Stimulated activated naive CD8-positive, alpha-beta T cell treated with anti-CD3 and anti-CD28 coated beads, Interleukin-15, amount 100 ng/mL, for 72 hours (primary cell): Measurements from ENCODE around the gene FAT4.

Experiments used
- ATAC-seq: fragments of 150-1000 bp; cut with Tn5 transposase; 2 replicates; pipeline ENCODE4 v1.10.0; 2021; ENCODE audit warnings: mild to moderate bottlenecking, moderate library complexity
- DNase-seq, 2 donors: peaks; one replicate each; pipeline ENCODE4 v3.0.0; 2021 to 2022
- H3K27ac Mint-ChIP-seq, 2 donors: one replicate each; pipeline ENCODE4 v1.8.0; 2022; ENCODE audit warnings: mild to moderate bottlenecking in 2 of 2, mixed read lengths in 2 of 2, moderate library complexity in 2 of 2
- H3K27me3 Mint-ChIP-seq: one replicate; pipeline ENCODE4 v1.8.0; 2022; ENCODE audit warnings: mixed read lengths
- H3K4me1 Mint-ChIP-seq: one replicate; pipeline ENCODE4 v1.8.0; 2022; ENCODE audit warnings: mild to moderate bottlenecking, mixed read lengths
- H3K4me3 Mint-ChIP-seq, 2 donors: one replicate each; pipeline ENCODE4 v1.8.0; 2022; ENCODE audit warnings: mild to moderate bottlenecking in 2 of 2, mixed read lengths in 2 of 2, moderate library complexity in 1 of 2
- H3K9me3 Mint-ChIP-seq, 2 donors: one replicate each; pipeline ENCODE4 v1.8.0; 2022; ENCODE audit warnings: mixed read lengths in 2 of 2

Gene FAT4

DNA sequence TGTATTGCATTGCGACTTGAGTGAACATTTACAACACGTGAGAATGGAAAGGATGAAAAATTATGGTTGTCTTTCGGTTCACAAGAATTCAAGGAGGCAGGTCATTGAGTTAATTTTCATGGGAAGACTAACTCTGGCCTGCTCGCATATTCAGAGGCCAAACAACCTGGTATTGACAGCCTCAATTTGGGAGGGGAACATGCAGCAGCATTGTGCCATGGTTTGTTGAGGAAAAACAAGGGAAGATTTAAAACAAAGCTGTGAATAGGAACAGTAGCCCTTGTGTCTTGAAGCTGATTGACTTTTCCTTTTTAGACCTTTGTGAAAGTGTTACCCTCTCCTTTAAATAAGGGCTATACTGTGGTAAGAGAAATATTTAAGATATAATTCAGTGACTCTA, 31.9 kb downstream of the FAT4 start:
- no peak overlapping the region for H3K4me3 Mint-ChIP-seq
- H3K27me3 Mint-ChIP-seq = no peaks in the 10 kb centered on the region
- DNase-seq (no peak), ATAC-seq (no peak)
- peaks cover 0 to 4% of the 10 kb centered on the region in 2 donors for H3K9me3 Mint-ChIP-seq
- no peaks in the 10 kb centered on the region for H3K4me1 Mint-ChIP-seq
- no peak overlapping the region for H3K27ac Mint-ChIP-seq

GRCh38 chr4:125350470-125351135, 35.8 kb downstream of the FAT4 start:
- no peaks in the 10 kb centered on the region for H3K4me1 Mint-ChIP-seq

DNA sequence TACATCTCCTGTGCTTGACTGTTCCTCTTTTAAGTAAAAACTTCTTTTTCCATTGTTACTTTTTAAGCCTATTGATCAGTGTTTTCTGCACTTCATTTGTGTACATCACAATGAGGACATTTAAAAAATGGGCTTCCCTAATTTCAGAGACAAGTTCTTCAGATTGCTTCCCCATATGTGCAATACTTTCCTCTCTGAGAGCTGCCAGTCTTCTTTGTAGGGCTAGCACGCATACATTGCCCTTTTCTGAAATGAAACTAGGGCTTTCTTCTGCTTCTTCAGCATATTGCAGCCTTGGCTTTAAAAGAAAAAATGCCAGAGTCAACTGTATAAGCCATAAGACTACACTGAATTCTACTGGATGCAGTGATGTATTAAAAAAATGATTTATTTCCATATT, 37.8 kb downstream of the FAT4 start:
- Mint-ChIP-seq H3K27ac (no peak overlapping the region), H3K4me3 (no peak overlapping the region), H3K9me3 (no peaks in the 10 kb centered on the region), H3K4me1 (no peaks in the 10 kb centered on the region), H3K27me3 (no peaks in the 10 kb centered on the region)
- DNase-seq = no peak
- ATAC-seq = no peak

More at GRCh38 chr4:125350470-125351135, 35.8 kb downstream of the FAT4 start:
- Mint-ChIP-seq H3K4me3 (no peak overlapping the region), H3K27ac (no peak overlapping the region), H3K9me3 (no peaks in the 10 kb centered on the region), H3K27me3 (no peaks in the 10 kb centered on the region)
- no peak for ATAC-seq
- no peak for DNase-seq

DNA sequence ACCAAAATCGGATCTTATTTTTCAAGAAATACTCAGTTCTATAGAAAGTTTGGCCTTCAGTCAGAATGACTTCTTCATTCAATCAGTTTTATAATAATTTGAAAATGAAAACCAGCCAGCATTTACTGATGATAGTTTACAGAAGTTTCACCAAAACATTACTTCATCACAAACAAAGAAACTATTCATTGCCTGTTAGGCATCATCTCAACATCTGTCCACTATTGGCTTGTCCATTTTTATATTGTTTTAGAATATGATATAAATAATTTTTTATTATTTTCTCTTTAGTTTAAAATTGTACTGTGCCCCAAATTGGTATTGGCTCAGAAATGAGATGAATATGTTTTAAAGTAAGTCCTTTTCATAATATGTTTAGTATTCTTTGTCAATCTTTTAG, 38.4 kb downstream of the FAT4 start:
- Mint-ChIP-seq H3K9me3 (no peaks in the 10 kb centered on the region), H3K4me1 (no peaks in the 10 kb centered on the region), H3K27me3 (no peaks in the 10 kb centered on the region), H3K4me3 (no peak overlapping the region), H3K27ac (no peak overlapping the region)
- ATAC-seq (no peak), DNase-seq (no peak)

DNA sequence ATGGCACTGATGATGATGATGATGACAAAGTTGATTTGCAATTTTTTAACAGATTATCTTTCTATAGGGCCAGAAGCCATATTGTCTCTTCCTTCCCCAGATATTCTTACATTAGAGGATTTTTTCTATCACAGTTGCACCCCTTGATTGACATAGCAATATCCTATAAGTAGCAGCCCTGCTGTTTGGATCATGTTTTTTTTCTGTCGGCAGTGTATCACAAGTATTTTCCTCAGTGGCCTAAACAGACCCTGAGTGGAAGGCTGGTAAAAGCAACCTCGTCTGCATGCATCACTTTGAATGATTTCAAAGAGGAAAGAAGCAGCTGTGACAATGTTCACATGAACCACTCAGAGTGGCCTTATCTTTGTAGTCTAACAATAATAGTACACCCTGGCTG, 41.0 kb downstream of the FAT4 start:
- H3K4me3 Mint-ChIP-seq = no peak overlapping the region
- ATAC-seq (no peak), DNase-seq (no peak)
- no peak overlapping the region for H3K27ac Mint-ChIP-seq
- H3K4me1 Mint-ChIP-seq = no peaks in the 10 kb centered on the region
- H3K9me3 Mint-ChIP-seq = no peaks in the 10 kb centered on the region
- H3K27me3 Mint-ChIP-seq = no peaks in the 10 kb centered on the region

DNA sequence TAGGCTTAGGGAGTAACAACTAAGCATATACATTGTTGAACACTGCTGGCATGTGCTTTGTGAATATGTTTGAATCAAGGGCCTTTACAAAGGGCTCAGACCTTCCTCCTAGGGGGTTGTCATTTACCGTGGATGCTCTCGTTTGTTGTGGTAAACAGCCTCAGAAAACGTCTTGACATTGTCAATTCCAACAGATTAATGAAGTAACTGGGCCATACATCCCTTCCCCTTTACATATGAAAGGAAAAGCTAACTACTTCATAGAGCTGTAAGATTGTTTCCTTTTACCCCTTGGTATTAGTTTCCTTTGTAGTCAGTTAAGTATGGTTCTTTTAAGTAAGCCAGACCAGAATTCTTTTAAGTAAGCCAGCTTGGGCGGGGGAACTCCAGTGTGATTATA, 42.9 kb downstream of the FAT4 start:
- no peaks in the 10 kb centered on the region for H3K27me3 Mint-ChIP-seq
- ATAC-seq (no peak), DNase-seq (no peak)
- H3K4me3 Mint-ChIP-seq = no peak overlapping the region
- H3K9me3 Mint-ChIP-seq = no peaks in the 10 kb centered on the region
- H3K27ac Mint-ChIP-seq = no peak overlapping the region
- H3K4me1 Mint-ChIP-seq = no peaks in the 10 kb centered on the region

DNA sequence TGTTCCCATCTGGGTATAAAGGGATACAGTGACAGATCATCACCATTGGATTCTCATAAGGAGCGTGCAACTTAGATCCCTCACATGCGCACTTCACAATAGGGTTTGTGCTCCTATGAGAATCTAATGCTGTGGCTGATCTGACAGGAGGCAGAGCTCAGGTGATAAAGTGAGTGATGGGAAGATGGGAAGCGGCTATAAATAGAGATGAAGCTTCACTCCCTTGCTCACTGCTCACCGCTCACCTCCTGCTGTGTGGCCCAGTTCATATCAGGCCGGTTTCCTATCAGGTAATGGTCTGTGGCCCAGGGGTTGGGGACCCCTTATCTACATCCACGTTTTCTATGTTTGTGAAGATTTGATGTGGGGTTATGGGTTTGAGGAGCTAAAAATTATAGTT, 43.7 kb downstream of the FAT4 start:
- Mint-ChIP-seq H3K27ac (no peak overlapping the region), H3K27me3 (no peaks in the 10 kb centered on the region), H3K9me3 (no peaks in the 10 kb centered on the region), H3K4me3 (no peak overlapping the region), H3K4me1 (no peaks in the 10 kb centered on the region)
- ATAC-seq (no peak), DNase-seq (no peak)

- no peaks in the 10 kb centered on the region for H3K9me3 Mint-ChIP-seq
- no peak overlapping the region for H3K27ac Mint-ChIP-seq
- H3K27me3 Mint-ChIP-seq = no peaks in the 10 kb centered on the region
- no peaks in the 10 kb centered on the region for H3K4me1 Mint-ChIP-seq
- no peak for DNase-seq
- no peak overlapping the region for H3K4me3 Mint-ChIP-seq
- ATAC-seq = no peak
Observed at GRCh38 chr4:125359363-125359762, 44.6 kb downstream of the FAT4 start.

GRCh38 chr4:125359960-125360634, 45.3 kb downstream of the FAT4 start:
- Mint-ChIP-seq H3K27ac (no peak overlapping the region), H3K9me3 (no peaks in the 10 kb centered on the region), H3K4me3 (no peak overlapping the region), H3K4me1 (no peaks in the 10 kb centered on the region), H3K27me3 (no peaks in the 10 kb centered on the region)
- DNase-seq (no peak), ATAC-seq (no peak)

- DNase-seq (no peak), ATAC-seq (no peak)
- Mint-ChIP-seq H3K4me3 (no peak overlapping the region), H3K4me1 (no peaks in the 10 kb centered on the region), H3K27ac (no peak overlapping the region), H3K27me3 (no peaks in the 10 kb centered on the region), H3K9me3 (no peaks in the 10 kb centered on the region)
Observed at GRCh38 chr4:125360727-125361126, 46.0 kb downstream of the FAT4 start.
